OCI-LY7 (cell line): ENCODE results near the gene SEC14L2. TPM values are rescaled to one million over a fixed set of nuclear protein-coding genes. Genes with fewer than 3 reads are reported as not detected.

Experiments
- BruUV-seq: library from RNA; stranded (reverse); fragments of 400-500 nt; replicated peaks from 2 replicates; lab custom pipeline; 2021; lab: Mats Ljungman, UMichigan
- CTCF ChIA-PET: fragments of 300-600 bp; sonication (Branson Sonifier 250); formaldehyde crosslinking; loops from one replicate; lab custom pipeline; 2022; ENCODE audit warnings: antibody characterized with exemption; ENCODE audit not compliant: unreplicated experiment; lab: Charles Lee
- POLR2A ChIA-PET: fragments of 300-600 bp; sonication (Branson Sonifier 250); formaldehyde crosslinking; loops from one replicate; lab custom pipeline; 2022; ENCODE audit warnings: antibody characterized with exemption; lab: Charles Lee
- DNase-seq: peaks from one replicate; pipeline ENCODE4 v3.0.0-alpha.2; 2015; ENCODE audit warnings: low spot score
- H2AFZ ChIP-seq: fragments of 200-600 bp; sonication (generic), shearing (Covaris generic); 2 replicates; pipeline ENCODE4 v1.6.1; 2014; ENCODE audit warnings: mild to moderate bottlenecking, antibody characterized with exemption, low read length, moderate library complexity
- H3K27ac ChIP-seq: fragments of 200-600 bp; sonication (generic); 2 replicates; pipeline ENCODE4 v1.5.1; 2014; ENCODE audit warnings: mixed run types, low read depth, mild to moderate bottlenecking, moderate library complexity, low read length, inconsistent platforms; ENCODE audit not compliant: poor library complexity, severe bottlenecking
- H3K36me3 ChIP-seq: fragments of 200-600 bp; sonication (generic); 2 replicates; pipeline ENCODE4 v1.6.1; 2014; ENCODE audit warnings: mild to moderate bottlenecking, antibody characterized with exemption, low read length, moderate library complexity, mixed read lengths; ENCODE audit not compliant: insufficient read depth
- H3K4me1 ChIP-seq: fragments of 200-600 bp; sonication (generic); 2 replicates; pipeline ENCODE4 v1.5.1; 2014; ENCODE audit warnings: mild to moderate bottlenecking, low read length; ENCODE audit not compliant: insufficient read depth, poor library complexity, severe bottlenecking
- H3K4me2 ChIP-seq: fragments of 200-600 bp; sonication (generic); 2 replicates; pipeline ENCODE4 v1.6.1; 2014; ENCODE audit warnings: mild to moderate bottlenecking, low read length
- H3K4me3 ChIP-seq: fragments of 200-600 bp; sonication (generic); 2 replicates; pipeline ENCODE4 v1.5.1; 2014; ENCODE audit warnings: mild to moderate bottlenecking, low read depth, low read length; ENCODE audit not compliant: poor library complexity, severe bottlenecking
- H3K79me2 ChIP-seq: fragments of 200-600 bp; sonication (generic); 2 replicates; pipeline ENCODE4 v1.6.1; 2016; ENCODE audit warnings: low read depth, mild to moderate bottlenecking, low read length, moderate library complexity, mixed read lengths; ENCODE audit not compliant: insufficient read depth
- H3K9me2 ChIP-seq: fragments of 200-600 bp; sonication (generic); 2 replicates; pipeline ENCODE4 v1.6.1; 2016; ENCODE audit warnings: mild to moderate bottlenecking, low read length, mixed read lengths; ENCODE audit not compliant: insufficient read depth
- H3K9me3 ChIP-seq: fragments of 200-600 bp; sonication (generic); 2 replicates; pipeline ENCODE4 v1.6.1; 2014; ENCODE audit warnings: mild to moderate bottlenecking, mixed run types, low read length, mixed read lengths
- H4K20me1 ChIP-seq: fragments of 200-600 bp; sonication (generic); 2 replicates; pipeline ENCODE4 v1.6.1; 2014; ENCODE audit warnings: mild to moderate bottlenecking, antibody characterized with exemption, low read length, moderate library complexity, mixed read lengths; ENCODE audit not compliant: insufficient read depth
- CTCF ChIP-seq: fragments of 200-600 bp; sonication (generic); conservative IDR thresholded peaks from 2 replicates; pipeline ENCODE4 v1.5.1; 2014; ENCODE audit warnings: mild to moderate bottlenecking, antibody characterized with exemption, low read length, moderate library complexity, mixed read lengths
- EZH2phosphoT487 ChIP-seq: fragments of 200-600 bp; sonication (generic); IDR thresholded peaks from 2 replicates; pipeline ENCODE4 v1.6.1; 2018; ENCODE audit warnings: low read depth, borderline replicate concordance, mild to moderate bottlenecking, mixed run types, antibody characterized with exemption, low read length, moderate library complexity, mixed read lengths
- intact Hi-C: fragments of 100-400 bp; cut with micrococcal nuclease; formaldehyde crosslinking; loops from one replicate; pipeline ENCODE4 v1.10.0; 2022; ENCODE audit not compliant: unreplicated experiment
- total RNA-seq, 2 experiments: library from RNA; depleted of rRNA in 1 of 2; stranded (reverse); fragments of >200 nt in 1 of 2; shearing (Covaris generic) in 1 of 2; gene quantifications; 2 replicates each; pipeline ENCODE4 v1.2.3, GENCODE V29; 2014 to 2022

SEC14L2 gene
- total RNA-seq, 2 experiments from 2014 or later, result 0.11 to 0.22 TPM

DNA sequence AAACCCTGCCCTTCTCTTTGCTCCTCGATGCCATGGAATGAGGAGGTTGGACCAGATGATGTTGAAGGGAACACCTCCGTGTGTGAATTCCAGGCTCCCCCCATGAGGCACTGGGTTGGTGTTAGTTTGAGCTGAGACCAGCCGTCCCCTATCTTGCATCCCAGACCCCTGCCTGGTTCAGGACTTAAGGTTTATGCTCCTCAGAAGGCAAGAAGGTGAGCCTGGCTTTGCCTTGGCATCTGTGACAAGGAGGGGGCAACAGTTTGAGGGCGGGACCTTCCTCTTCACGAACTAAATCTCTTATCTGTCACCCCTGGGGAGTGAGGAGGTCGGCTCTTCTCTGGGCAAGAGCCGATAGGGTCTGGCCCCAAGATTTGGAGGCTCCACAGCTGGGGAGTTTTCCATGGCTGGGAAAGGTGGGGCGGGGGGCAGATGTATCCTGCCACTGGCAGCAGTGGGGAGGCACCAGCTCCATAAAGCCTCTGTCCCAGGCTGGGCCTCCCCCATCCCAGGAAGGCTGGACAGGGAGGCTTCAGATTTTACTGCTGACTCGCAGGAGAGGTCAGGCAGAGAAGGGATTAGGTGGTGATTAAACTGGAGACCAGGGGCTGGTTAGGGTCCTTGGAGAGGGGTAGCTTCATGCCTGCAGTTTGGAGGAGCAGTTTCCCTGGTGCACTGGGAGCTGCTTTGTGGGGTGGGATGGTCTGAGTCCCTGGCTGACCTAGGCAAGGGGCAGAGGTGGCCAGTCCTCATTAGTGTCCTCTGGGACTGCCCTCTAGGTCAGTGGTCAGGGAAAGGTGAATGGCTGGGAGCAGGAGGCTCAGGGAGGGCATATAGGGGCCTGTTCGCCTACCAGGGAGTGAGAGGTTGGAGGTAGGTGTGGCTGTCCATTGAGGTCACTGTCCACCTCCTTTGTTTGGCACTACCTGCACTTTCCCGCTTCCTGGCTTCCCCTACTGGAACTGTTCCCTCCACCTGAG lies 1.1 kb downstream of the SEC14L2 start:
- H2AFZ ChIP-seq, result no peak overlapping the region

DNA sequence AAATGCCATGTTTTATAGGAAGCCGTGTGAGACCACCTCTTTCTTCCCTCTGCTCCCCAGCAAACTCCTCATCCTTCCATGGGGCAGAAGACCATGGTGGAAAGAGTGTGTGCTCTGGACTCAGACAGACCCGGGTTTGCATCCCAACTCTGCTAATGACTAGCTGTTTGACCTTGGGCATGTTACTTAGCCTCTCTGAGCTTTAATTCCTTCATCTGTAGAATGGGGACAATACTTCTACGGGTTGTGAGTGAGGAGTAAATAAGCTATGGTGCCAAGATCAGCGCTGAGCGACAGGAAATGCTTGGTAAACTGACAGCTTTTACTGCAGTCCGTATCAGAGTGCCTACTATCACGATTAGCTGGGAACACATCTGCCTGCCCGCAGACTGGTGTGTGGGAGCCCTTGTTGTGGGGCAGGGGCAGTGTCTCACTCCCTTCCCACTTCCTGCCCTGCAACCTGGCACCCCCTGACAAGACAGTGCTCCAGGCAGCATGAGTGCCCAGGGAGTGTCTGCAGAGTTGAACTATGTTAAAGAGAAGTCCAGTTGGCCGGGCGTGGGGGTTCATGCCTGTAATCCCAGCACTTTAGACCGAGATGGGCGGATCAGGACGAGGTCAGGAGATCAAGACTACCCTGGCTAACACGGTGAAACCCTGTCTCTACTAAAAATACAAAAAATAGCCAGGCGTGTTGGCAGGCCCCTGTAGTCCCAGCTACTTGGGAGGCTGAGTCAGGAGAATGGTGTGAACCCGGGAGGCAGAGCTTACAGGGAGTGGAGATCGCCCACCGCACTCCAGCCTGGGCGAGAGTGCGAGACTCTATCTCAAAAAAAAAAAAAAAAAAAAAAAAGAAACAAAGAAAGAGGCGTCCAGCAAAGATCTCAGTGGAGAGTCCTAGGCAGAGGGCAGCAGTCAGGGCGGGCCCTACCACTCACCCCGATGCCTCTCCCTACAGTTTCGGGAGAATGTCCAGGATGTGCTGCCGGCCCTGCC lies 2.2 kb downstream of the SEC14L2 start:
- H3K9me3 ChIP-seq, result no peaks in the 10 kb centered on the region
- H3K36me3 ChIP-seq, result no peaks in the 10 kb centered on the region
- no TSS peak for BruUV-seq
- H2AFZ ChIP-seq, result no peak overlapping the region
- H3K79me2 ChIP-seq, result no peaks in the 10 kb centered on the region
- H3K4me2 ChIP-seq, result no peak overlapping the region
- H3K4me3 ChIP-seq, result no peak overlapping the region
- no peak overlapping the region for H3K27ac ChIP-seq
- CTCF ChIA-PET, result no interaction called here
- POLR2A ChIA-PET, result interaction anchor here (0.7 kb wide), 1 partner anchor 591 kb away, joined by 9 read pairs; no protein-coding TSS in a partner anchor
- H3K9me2 ChIP-seq, result no peaks in the 10 kb centered on the region
- no peaks in the 10 kb centered on the region for H4K20me1 ChIP-seq
- TF ChIP-seq EZH2phosphoT487 (no peak), CTCF (no peak)
- no peaks in the 10 kb centered on the region for H3K4me1 ChIP-seq
- no peak for DNase-seq
- intact Hi-C loops, result no loop called here

More for the DNA sequence above, 1.1 kb downstream of the SEC14L2 start:
- no peaks in the 10 kb centered on the region for H3K9me2 ChIP-seq
- no peak for TF ChIP-seq EZH2phosphoT487
- TF ChIP-seq CTCF, result no peak
- no peak overlapping the region for H3K4me3 ChIP-seq
- BruUV-seq, result no TSS peak
- no peaks in the 10 kb centered on the region for H3K36me3 ChIP-seq
- H4K20me1 ChIP-seq, result no peaks in the 10 kb centered on the region
- ChIA-PET CTCF (interaction anchor here (0.7 kb wide), 1 partner anchor 33 kb away, joined by 4 read pairs; no protein-coding TSS in a partner anchor), POLR2A (no interaction called here)
- no peak overlapping the region for H3K27ac ChIP-seq
- H3K9me3 ChIP-seq, result no peaks in the 10 kb centered on the region
- intact Hi-C loops, result no loop called here
- H3K4me2 ChIP-seq, result no peak overlapping the region
- no peaks in the 10 kb centered on the region for H3K79me2 ChIP-seq
- DNase-seq, result no peak
- H3K4me1 ChIP-seq, result peaks cover 8% of the 10 kb centered on the region
